Myocyte (in vitro differentiated cells): ENCODE results near the gene JPT2. TPM values are rescaled to one million over a fixed set of nuclear protein-coding genes. Genes with fewer than 3 reads are reported as not detected.

Experiments used
- DNase-seq: peaks from one replicate; pipeline ENCODE4 v3.0.0-alpha.2; 2012; ENCODE audit warnings: low read depth
- total RNA-seq: library from RNA; depleted of rRNA; stranded (reverse); fragments of >200 nt; gene quantifications from 2 replicates; pipeline ENCODE4 v1.2.3, GENCODE V29; 2014

Gene JPT2
- total RNA-seq, 1 donor from 2014 or later = 24.7 TPM

DNA sequence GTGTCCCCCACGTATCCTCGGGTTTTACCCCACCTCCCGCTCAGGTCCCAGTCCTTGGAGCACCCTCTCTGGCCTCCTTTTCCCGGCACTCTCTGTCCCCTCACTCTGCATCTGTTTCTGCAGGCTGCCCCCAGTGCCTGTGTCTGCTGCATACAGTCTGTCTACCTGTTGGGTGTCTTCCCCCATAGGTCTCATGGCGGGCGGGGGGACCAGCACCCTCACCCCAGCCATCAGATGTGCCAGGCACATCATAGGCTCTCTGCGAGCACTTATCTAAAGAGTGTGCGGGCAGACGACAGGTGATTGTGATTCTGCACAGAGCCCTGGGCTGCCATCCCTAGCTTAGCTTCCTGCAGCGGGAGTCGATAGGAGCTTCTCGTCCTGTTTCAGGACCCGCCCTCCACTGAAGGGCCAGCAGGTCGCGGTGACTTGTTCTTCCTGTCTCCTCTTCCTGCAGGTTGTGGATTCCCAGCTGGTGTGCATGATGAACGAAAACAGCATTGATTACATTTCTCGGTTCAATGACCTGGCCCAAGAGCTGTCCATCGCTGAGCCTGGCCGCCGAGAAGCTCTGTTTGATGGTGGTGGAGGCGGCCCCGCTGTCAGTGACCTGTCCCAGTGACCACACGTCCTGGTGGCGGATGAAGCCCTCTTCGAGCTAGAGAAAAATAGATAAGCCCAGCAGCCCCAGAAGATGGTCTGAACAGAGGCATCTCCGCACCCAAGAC, 4.5 kb upstream of the JPT2 start:
- no peak for DNase-seq

DNA sequence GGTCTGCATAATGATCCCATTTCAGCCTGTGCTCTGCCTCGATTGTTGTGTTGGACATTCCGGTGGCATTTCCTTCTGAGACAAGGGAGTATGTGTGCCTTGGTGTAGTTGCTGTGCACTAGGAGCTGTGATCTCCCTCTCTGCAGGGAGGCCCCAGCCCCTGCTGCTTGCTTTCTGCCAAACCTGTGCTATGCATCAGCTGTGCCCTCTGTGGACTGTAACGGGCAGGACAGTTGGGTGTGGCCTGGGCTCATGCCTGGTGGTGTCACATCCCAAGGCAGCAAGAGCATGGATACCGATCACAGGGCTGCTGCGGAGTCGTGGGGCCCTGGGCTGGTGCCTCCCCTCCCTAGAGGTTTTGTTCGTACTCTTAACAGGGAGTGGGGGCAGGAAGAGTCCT, 3.8 kb upstream of the JPT2 start:
- DNase-seq = peak; percentile 63

GRCh38 chr16:1674751-1675664, 3.1 kb upstream of the JPT2 start:
- DNase-seq = peak; percentile 37

GRCh38 chr16:1676661-1677060, 1.4 kb upstream of the JPT2 start:
- DNase-seq = no peak

GRCh38 chr16:1677339-1677738, 740 bp upstream of the JPT2 start:
- no peak for DNase-seq

DNA sequence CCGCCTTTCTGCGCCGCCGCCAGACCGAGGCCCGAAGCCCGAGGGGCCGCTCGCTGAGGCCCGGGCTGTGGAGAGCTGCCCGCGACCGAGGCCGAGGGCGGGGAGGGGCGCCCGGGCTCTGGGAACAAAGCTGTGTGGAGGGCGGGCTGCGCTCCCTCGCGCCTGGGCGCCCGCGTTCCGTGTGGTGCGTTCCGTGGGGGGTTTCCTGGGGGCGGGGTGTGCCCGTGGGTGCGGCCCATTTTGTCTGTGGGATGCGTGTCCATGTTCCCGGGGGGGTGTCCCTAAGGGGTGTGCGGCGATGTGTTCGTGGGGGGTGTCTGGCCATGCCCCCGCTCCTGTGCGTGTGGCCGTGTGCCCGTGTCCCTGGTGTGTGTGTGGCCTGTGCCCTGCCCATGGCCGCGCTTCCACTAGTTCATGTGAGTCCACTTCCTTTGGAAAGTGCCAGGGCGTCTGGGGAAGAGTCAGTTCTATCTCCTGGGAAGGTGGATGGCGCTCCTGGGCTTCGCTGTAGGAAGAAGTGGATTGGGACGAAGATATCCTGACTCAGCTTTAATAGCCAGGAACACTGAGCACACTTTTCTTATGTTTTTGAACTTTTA, 520 bp downstream of the JPT2 start:
- peak; percentile 40 for DNase-seq

DNA sequence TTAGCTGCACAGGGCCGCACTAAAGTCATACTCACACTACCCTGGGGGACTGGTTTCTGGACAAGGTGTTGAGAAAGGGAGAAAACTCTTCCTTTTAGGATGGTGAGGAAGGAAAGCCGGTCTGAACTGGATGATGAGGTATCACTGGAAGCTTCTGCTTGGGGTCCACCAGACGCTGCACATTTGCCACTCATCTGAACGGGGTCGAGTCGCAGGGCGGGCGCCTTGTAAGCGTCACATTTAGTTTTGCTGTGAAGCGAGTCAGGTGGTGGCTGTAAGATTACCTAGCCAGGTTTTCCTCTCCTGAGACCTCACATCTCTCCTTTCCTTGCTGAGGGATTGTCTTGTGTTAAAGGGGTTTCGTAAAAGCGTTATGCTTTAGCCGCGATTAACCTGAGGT, 2.3 kb downstream of the JPT2 start:
- DNase-seq = no peak

- DNase-seq = no peak
Observed at GRCh38 chr16:1681032-1681431, 3.0 kb downstream of the JPT2 start.

DNA sequence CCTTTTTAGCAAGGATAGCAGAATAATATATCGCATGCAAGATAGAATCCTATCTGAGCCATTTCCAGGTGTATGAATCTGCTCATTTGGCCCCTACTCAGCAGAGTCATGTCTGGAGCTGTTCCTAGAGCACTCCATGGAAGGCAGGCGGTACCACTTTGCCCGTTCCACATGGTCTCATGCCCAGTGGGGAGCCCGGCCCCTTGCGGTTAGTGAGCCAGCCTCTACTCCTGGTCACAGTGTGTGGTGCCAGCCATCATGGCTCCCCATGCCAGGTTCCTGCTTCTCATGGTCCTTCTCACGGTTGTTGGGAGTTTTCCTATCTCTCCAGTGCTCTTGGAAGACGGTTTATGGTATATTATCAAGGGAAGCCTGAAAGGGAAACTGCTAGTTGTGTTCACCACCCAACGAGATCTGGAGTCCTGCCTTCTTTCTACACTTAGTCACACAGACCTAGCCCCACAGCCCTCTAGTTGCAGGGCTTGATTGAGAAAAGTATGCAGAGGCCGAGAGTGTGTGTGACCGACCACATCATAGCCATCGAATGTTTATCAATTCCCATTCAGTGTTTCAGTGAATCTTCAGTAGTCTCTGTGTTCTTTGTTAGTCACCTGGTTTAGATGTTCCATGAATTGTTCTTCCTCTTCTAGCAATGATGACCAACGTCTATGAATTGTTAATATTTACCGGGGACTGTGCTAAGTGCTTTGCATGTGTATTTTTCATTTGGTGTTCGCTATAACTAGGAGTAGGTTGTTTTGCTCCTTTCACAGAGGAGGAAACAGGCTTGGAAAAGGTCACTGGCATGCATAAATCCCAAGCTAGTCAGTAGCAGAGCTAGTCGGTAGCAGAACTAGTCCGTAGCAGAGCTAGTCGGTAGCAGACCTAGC, 9.6 kb downstream of the JPT2 start:
- no peak for DNase-seq

DNA sequence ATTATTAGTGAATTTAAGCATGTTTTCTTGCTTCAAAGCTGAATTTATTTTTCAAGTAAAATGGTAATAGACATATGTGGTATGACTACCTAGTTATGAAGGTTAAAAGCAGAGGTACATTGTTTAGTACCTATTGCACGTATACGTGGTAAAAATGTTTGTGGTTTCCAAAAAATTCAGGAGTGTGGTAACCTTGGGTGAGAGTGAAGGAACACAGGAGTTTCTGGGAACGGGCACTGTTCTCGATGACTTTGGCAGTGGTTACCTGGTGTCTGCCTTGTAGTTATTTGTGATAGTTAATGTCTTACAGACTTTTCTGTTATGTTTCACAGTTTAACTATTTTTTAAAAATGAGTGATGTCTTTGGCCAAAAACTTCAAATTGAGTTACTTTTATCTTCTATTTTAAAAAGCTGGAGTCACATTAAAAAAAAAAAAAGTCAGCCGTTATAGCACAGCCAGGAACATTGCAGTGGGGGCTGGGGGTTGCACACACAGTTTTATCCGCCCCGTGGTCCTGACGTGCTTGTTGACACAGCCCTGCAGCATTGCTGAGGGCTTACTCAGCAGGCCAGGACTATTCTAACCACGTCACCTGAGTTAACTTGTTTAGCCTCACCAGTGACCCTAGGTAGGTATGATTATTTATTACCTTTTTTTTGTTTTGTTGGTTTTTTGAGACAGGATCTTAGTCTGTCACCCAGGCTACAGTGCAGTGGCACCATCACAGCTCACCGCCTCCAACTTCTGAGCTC, 10.9 kb downstream of the JPT2 start:
- no peak for DNase-seq

DNA sequence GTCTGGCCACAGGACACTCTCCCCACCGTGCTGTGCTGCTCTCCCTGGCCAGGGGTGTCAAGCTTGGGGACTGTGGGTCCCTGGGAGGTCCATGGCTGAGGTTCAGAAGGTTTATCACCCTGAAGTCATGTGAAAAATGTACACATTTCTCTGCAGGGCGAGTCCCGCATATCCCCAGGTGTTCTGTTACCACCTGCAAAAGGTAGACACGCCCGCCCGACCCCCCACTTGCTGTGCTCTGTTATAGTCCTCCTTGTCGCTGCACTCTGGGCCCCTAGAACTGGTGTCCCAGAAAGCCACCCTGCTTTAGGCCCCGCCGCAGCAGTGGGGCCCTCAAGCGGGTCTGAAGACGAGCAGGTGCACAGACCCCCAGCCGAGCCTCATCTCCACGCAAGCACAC, 11.8 kb downstream of the JPT2 start:
- DNase-seq = no peak

DNA sequence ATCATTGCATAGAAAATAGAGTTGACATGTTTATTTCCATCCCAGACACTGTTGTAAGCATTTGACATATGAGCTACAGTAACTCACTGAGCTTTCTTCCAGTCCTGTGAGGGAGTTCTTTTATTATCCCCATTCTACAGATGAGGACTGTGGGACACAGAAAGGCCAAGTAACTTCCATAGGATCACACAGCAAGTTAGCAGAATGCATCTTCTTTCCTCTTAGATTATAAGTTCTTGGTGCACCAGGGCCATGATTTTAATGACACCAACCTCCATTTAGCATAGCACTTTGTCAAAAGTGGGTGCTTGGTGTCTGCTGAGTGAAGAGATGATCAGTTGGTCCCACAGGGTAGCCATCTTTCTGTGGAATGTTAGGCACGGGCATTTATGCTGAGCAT, 12.7 kb downstream of the JPT2 start:
- DNase-seq = no peak

- DNase-seq = no peak
Observed at GRCh38 chr16:1691276-1691675, 13.2 kb downstream of the JPT2 start.

- no peak for DNase-seq
Observed at GRCh38 chr16:1691956-1692355, 13.9 kb downstream of the JPT2 start.

- no peak for DNase-seq
Observed at GRCh38 chr16:1696863-1697262, 18.8 kb downstream of the JPT2 start.

DNA sequence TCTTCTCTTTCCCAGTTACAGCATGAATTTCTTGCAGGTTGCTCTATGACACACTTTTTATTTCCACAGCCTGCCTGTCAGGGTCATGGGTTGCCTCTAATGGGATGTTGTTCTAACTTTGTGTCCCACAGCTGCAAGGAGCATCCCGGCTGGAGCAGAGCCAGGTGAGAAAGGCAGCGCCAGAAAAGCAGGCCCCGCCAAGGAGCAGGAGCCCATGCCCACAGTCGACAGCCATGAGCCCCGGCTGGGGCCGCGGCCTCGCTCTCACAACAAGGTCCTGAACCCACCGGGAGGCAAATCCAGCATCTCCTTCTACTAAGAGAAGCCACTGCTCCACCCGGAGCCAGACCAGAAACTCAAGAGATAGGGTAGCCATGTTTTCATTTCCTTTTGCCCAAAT, 20.6 kb downstream of the JPT2 start:
- no peak for DNase-seq

DNA sequence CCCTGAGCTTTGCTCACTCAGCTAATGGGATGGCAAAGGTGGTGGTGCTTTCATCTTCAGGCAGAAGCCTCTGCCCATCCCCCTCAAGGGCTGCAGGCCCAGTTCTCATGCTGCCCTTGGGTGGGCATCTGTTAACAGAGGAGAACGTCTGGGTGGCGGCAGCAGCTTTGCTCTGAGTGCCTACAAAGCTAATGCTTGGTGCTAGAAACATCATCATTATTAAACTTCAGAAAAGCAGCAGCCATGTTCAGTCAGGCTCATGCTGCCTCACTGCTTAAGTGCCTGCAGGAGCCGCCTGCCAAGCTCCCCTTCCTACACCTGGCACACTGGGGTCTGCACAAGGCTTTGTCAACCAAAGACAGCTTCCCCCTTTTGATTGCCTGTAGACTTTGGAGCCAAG, 22.2 kb downstream of the JPT2 start:
- no peak for DNase-seq

DNA sequence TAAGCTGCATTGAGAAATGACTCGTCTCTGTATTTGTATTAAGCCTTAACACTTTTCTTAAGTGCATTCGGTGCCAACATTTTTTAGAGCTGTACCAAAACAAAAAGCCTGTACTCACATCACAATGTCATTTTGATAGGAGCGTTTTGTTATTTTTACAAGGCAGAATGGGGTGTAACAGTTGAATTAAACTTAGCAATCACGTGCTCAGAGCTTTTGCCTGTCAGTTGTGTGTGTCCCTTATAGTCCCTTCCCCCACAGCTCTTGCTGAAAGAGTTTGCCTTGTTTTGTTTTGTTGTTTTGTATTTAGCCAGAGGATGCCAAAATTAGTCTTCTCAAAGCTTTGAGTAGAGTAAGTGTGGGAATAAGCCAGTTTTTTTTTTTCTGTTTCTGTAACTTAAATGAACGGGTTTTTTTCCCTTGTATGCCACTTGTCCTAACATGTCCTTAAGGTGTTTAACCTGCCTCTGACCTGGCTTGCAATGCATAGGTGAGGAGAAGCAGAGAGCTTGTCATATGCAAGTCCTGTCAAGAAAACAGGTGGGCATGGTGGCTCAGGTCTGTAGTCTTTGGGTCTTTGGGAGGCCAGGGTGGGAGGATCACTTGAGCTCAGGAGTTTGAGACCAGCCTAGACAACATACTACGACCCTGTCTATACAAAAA, 23.3 kb downstream of the JPT2 start:
- no peak for DNase-seq

DNA sequence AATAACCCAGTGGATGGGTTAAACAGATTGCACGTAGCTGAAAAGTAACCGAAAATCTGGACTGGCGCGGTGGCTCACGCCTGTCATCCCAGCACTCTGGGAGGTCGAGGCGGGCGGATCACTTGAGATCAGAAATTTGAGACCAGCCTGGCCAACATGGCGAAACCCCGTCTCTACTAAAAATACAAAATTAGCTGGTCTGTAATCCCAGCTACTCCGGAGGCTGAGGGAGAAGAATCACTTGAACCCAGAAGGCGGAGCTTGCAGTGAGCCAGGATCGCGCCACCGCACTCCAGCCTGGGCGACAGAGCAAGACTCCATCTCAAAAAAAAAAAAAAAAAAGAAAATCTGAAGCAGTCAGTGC, 27.2 kb downstream of the JPT2 start:
- peak; percentile 62 for DNase-seq
